Activated naive CD8-positive, alpha-beta T cell treated with anti-CD3 and anti-CD28 coated beads, Interleukin-2, amount 10 ng/mL, durations not matched to agents 7 days and 5 days (primary cell): Measurements from ENCODE around the gene VSIG4. TPM values are rescaled to one million over a fixed set of nuclear protein-coding genes. Genes with fewer than 3 reads are reported as not detected.
"Not testable (repeated sequence)": the region's sequence is repeated elsewhere in the genome, so short reads cannot be mapped to it uniquely, and the experiment has no call there.

ENCODE experiments used
- ATAC-seq: fragments of 150-1000 bp; cut with Tn5 transposase; one replicate; pipeline ENCODE4 v1.10.0; 2021; ENCODE audit warnings: low read depth, moderate library complexity
- POLR2A ChIA-PET: fragments of 350-600 bp; sonication (Branson Sonifier 250); formaldehyde crosslinking; loops from one replicate; lab custom pipeline; 2021; ENCODE audit warnings: antibody characterized with exemption; lab: Charles Lee
- DNase-seq: peaks from one replicate; pipeline ENCODE4 v3.0.0; 2021
- H3K27ac Mint-ChIP-seq: one replicate; pipeline ENCODE4 v1.8.0; 2022; ENCODE audit warnings: mild to moderate bottlenecking, mixed read lengths
- H3K27me3 Mint-ChIP-seq: one replicate; pipeline ENCODE4 v1.8.0; 2022; ENCODE audit warnings: mild to moderate bottlenecking, moderate library complexity, mixed read lengths
- H3K36me3 Mint-ChIP-seq: one replicate; pipeline ENCODE4 v1.8.0; 2021; ENCODE audit warnings: mild to moderate bottlenecking, mixed read lengths
- H3K4me1 Mint-ChIP-seq: one replicate; pipeline ENCODE4 v1.8.0; 2021; ENCODE audit warnings: mixed read lengths
- H3K4me3 Mint-ChIP-seq: one replicate; pipeline ENCODE4 v1.8.0; 2022; ENCODE audit warnings: mild to moderate bottlenecking, moderate library complexity, mixed read lengths
- H3K9me3 Mint-ChIP-seq: one replicate; pipeline ENCODE4 v1.8.0; 2021; ENCODE audit warnings: mixed read lengths
- total RNA-seq, 2 experiments: library from RNA; stranded (reverse); gene quantifications; one replicate each; pipeline ENCODE4 v1.2.3, GENCODE V29; 2021

Gene VSIG4
- total RNA-seq, 2 experiments from 2014 or later, result 0.30 to 0.48 TPM

DNA sequence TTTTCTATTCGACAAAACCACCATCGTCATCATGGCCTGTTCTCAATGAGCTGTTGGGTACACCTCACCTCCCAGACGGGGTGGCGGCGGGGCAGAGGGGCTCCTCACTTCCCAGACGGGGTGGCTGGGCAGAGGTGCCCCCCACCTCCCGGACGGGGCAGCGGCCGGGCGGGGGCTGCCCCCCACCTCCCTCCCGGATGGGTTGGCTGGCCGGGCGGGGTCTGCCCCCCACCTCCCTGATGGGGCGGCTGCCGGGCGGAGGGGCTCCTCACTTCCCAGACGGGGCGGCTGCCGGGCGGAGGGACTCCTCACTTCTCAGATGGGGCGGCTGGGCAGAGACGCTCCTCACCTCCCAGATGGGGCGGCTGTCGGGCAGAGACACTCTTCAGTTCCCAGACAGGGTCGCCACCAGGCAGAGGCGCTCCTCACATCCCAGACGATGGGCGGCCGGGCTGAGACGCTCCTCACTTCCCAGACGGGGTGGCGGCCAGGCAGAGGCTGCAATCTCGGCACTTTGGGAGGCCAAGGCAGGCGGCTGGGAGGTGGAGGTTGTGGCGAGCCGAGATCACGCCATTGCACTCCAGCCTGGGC lies 64.6 kb downstream of the VSIG4 start:
- H3K36me3 Mint-ChIP-seq, DNase-seq, H3K9me3 Mint-ChIP-seq, H3K4me3 Mint-ChIP-seq, POLR2A ChIA-PET, H3K4me1 Mint-ChIP-seq, H3K27ac Mint-ChIP-seq, H3K27me3 Mint-ChIP-seq, ATAC-seq: not testable (repeated sequence)

Other genes with a start within 250 kb of the VSIG4 start
- gene HEPH, start 124.2 kb upstream of the VSIG4 start, total RNA-seq, result not detected